ENCODE measurements around the gene ENTPD7.

Gene ENTPD7

GRCh38 chr10:99659031-99659867 lies at the start of gene ENTPD7:
TSS of gene ENTPD7 (plus strand) at chr10:99659509. CDS start at chr10:99659957, 448 bp downstream.
- Histone ChIP-seq H3K4me1 (ENCODE audit: control insufficient read depth in 5 of 5, insufficient read depth in 5 of 5, low read length in 5 of 5) (peaks cover 6 to 17% (median 16%) of the 10 kb centered on the region in 5 donors), H3K9me3 (ENCODE audit: control insufficient read depth in 5 of 5, low read length in 5 of 5) (no peaks in the 10 kb centered on the region), H3K27me3 (ENCODE audit: control insufficient read depth in 5 of 5, insufficient read depth in 4 of 5, low read length in 5 of 5) (no peaks in the 10 kb centered on the region), H3K36me3 (ENCODE audit: control insufficient read depth in 5 of 5, insufficient read depth in 5 of 5, low read length in 5 of 5) (peaks cover 0 to 3% (median 0%) of the 10 kb centered on the region in 5 donors), H3K4me3 (ENCODE audit: low read depth in 1 of 5, low read length in 5 of 5) (peak within 1 kb of the TSS; percentile 78 to 96 (median 91)), H3K9ac (ENCODE audit: low read length in 5 of 5) (peak within 1 kb of the TSS; percentile 84 to 96 (median 90)), H3K27ac (ENCODE audit: low read depth, low read length) (no peak within 1 kb of the TSS)

GRCh38 chr10:99610221-99610620 lies 49.1 kb upstream of the ENTPD7 start:
- Histone ChIP-seq H3K27me3 (ENCODE audit: control insufficient read depth in 5 of 5, insufficient read depth in 4 of 5, low read length in 5 of 5) (no peaks in the 10 kb centered on the region), H3K4me3 (ENCODE audit: low read depth in 1 of 5, low read length in 5 of 5) (no peak overlapping the region), H3K27ac (ENCODE audit: low read depth, low read length) (no peak overlapping the region), H3K9ac (ENCODE audit: low read length in 5 of 5) (peak overlapping the region in 1 of 5 donors; percentile 34), H3K9me3 (ENCODE audit: control insufficient read depth in 5 of 5, low read length in 5 of 5) (no peaks in the 10 kb centered on the region), H3K4me1 (ENCODE audit: control insufficient read depth in 5 of 5, insufficient read depth in 5 of 5, low read length in 5 of 5) (no peaks in the 10 kb centered on the region), H3K36me3 (ENCODE audit: control insufficient read depth in 5 of 5, insufficient read depth in 5 of 5, low read length in 5 of 5) (peaks cover 5 to 41% (median 27%) of the 10 kb centered on the region in 5 donors)

- Histone ChIP-seq H3K4me1 (ENCODE audit: control insufficient read depth in 5 of 5, insufficient read depth in 5 of 5, low read length in 5 of 5) (no peaks in the 10 kb centered on the region), H3K27ac (ENCODE audit: low read depth, low read length) (no peak overlapping the region), H3K27me3 (ENCODE audit: control insufficient read depth in 5 of 5, insufficient read depth in 4 of 5, low read length in 5 of 5) (no peaks in the 10 kb centered on the region), H3K36me3 (ENCODE audit: control insufficient read depth in 5 of 5, insufficient read depth in 5 of 5, low read length in 5 of 5) (peaks cover 5 to 45% (median 27%) of the 10 kb centered on the region in 5 donors), H3K9ac (ENCODE audit: low read length in 5 of 5) (no peak overlapping the region), H3K4me3 (ENCODE audit: low read depth in 1 of 5, low read length in 5 of 5) (no peak overlapping the region), H3K9me3 (ENCODE audit: control insufficient read depth in 5 of 5, low read length in 5 of 5) (no peaks in the 10 kb centered on the region)
Measured at GRCh38 chr10:99611326-99611725, 48.0 kb upstream of the ENTPD7 start.

- no peak overlapping the region for H3K4me3 ChIP-seq (ENCODE audit: low read depth in 1 of 5, low read length in 5 of 5)
- H3K4me1 ChIP-seq (ENCODE audit: control insufficient read depth in 5 of 5, insufficient read depth in 5 of 5, low read length in 5 of 5) = peaks cover 0 to 9% (median 3%) of the 10 kb centered on the region in 5 donors
- H3K9me3 ChIP-seq (ENCODE audit: control insufficient read depth in 5 of 5, low read length in 5 of 5) = no peaks in the 10 kb centered on the region
- no peak overlapping the region for H3K9ac ChIP-seq (ENCODE audit: low read length in 5 of 5)
- H3K27me3 ChIP-seq (ENCODE audit: control insufficient read depth in 5 of 5, insufficient read depth in 4 of 5, low read length in 5 of 5) = no peaks in the 10 kb centered on the region
- no peak overlapping the region for H3K27ac ChIP-seq (ENCODE audit: low read depth, low read length)
- peaks cover 5 to 48% (median 27%) of the 10 kb centered on the region in 5 donors for H3K36me3 ChIP-seq (ENCODE audit: control insufficient read depth in 5 of 5, insufficient read depth in 5 of 5, low read length in 5 of 5)
Measured at GRCh38 chr10:99612167-99612831, 47.0 kb upstream of the ENTPD7 start.

- Histone ChIP-seq H3K27ac (ENCODE audit: low read depth, low read length) (no peak overlapping the region), H3K9me3 (ENCODE audit: control insufficient read depth in 5 of 5, low read length in 5 of 5) (no peaks in the 10 kb centered on the region), H3K36me3 (ENCODE audit: control insufficient read depth in 5 of 5, insufficient read depth in 5 of 5, low read length in 5 of 5) (peaks cover 0 to 33% (median 22%) of the 10 kb centered on the region in 5 donors), H3K27me3 (ENCODE audit: control insufficient read depth in 5 of 5, insufficient read depth in 4 of 5, low read length in 5 of 5) (no peaks in the 10 kb centered on the region), H3K4me1 (ENCODE audit: control insufficient read depth in 5 of 5, insufficient read depth in 5 of 5, low read length in 5 of 5) (peaks cover 3 to 35% (median 27%) of the 10 kb centered on the region in 5 donors), H3K4me3 (ENCODE audit: low read depth in 1 of 5, low read length in 5 of 5) (no peak overlapping the region), H3K9ac (ENCODE audit: low read length in 5 of 5) (peak overlapping the region in 1 of 5 donors; percentile 2)
Measured at GRCh38 chr10:99615426-99615825, 43.9 kb upstream of the ENTPD7 start.

GRCh38 chr10:99617696-99618095 lies 41.6 kb upstream of the ENTPD7 start:
- Histone ChIP-seq H3K9me3 (ENCODE audit: control insufficient read depth in 5 of 5, low read length in 5 of 5) (no peaks in the 10 kb centered on the region), H3K4me1 (ENCODE audit: control insufficient read depth in 5 of 5, insufficient read depth in 5 of 5, low read length in 5 of 5) (peaks cover 3 to 45% (median 36%) of the 10 kb centered on the region in 5 donors), H3K9ac (ENCODE audit: low read length in 5 of 5) (peak overlapping the region in 3 of 5 donors; percentile 21 to 98 (median 84)), H3K27ac (ENCODE audit: low read depth, low read length) (no peak overlapping the region), H3K4me3 (ENCODE audit: low read depth in 1 of 5, low read length in 5 of 5) (peak overlapping the region in 1 of 5 donors; percentile 93), H3K27me3 (ENCODE audit: control insufficient read depth in 5 of 5, insufficient read depth in 4 of 5, low read length in 5 of 5) (no peaks in the 10 kb centered on the region), H3K36me3 (ENCODE audit: control insufficient read depth in 5 of 5, insufficient read depth in 5 of 5, low read length in 5 of 5) (peaks cover 0 to 19% (median 10%) of the 10 kb centered on the region in 5 donors)

GRCh38 chr10:99619090-99619800 lies 40.1 kb upstream of the ENTPD7 start:
- H3K36me3 ChIP-seq (ENCODE audit: control insufficient read depth in 5 of 5, insufficient read depth in 5 of 5, low read length in 5 of 5) = peaks cover 0 to 7% (median 0%) of the 10 kb centered on the region in 5 donors
- H3K4me1 ChIP-seq (ENCODE audit: control insufficient read depth in 5 of 5, insufficient read depth in 5 of 5, low read length in 5 of 5) = peaks cover 3 to 45% (median 36%) of the 10 kb centered on the region in 5 donors
- peak overlapping the region; percentile 84 to 98 (median 88) for H3K9ac ChIP-seq (ENCODE audit: low read length in 5 of 5)
- H3K27me3 ChIP-seq (ENCODE audit: control insufficient read depth in 5 of 5, insufficient read depth in 4 of 5, low read length in 5 of 5) = no peaks in the 10 kb centered on the region
- peak overlapping the region; percentile 75 for H3K27ac ChIP-seq (ENCODE audit: low read depth, low read length)
- no peaks in the 10 kb centered on the region for H3K9me3 ChIP-seq (ENCODE audit: control insufficient read depth in 5 of 5, low read length in 5 of 5)
- peak overlapping the region; percentile 76 to 93 (median 89) for H3K4me3 ChIP-seq (ENCODE audit: low read depth in 1 of 5, low read length in 5 of 5)

GRCh38 chr10:99619851-99620710 lies 39.2 kb upstream of the ENTPD7 start, which contains the start of gene SLC25A28:
TSS of gene SLC25A28 (minus strand) at chr10:99620439. CDS start at chr10:99620335, 104 bp downstream.
- peak within 1 kb of the TSS; percentile 76 to 93 (median 89) for H3K4me3 ChIP-seq (ENCODE audit: low read depth in 1 of 5, low read length in 5 of 5)
- peak within 1 kb of the TSS; percentile 87 to 98 (median 93) for H3K9ac ChIP-seq (ENCODE audit: low read length in 5 of 5)
- H3K27me3 ChIP-seq (ENCODE audit: control insufficient read depth in 5 of 5, insufficient read depth in 4 of 5, low read length in 5 of 5) = no peaks in the 10 kb centered on the region
- H3K27ac ChIP-seq (ENCODE audit: low read depth, low read length) = peak within 1 kb of the TSS; percentile 99
- H3K9me3 ChIP-seq (ENCODE audit: control insufficient read depth in 5 of 5, low read length in 5 of 5) = no peaks in the 10 kb centered on the region
- H3K36me3 ChIP-seq (ENCODE audit: control insufficient read depth in 5 of 5, insufficient read depth in 5 of 5, low read length in 5 of 5) = peaks cover 0 to 7% (median 0%) of the 10 kb centered on the region in 5 donors
- H3K4me1 ChIP-seq (ENCODE audit: control insufficient read depth in 5 of 5, insufficient read depth in 5 of 5, low read length in 5 of 5) = peaks cover 3 to 45% (median 36%) of the 10 kb centered on the region in 5 donors
